HEK293T (cell line): ENCODE data around the gene CRHR2.

Experiments used
- ARNT ChIP-seq: fragments of 450-650 bp; IDR thresholded peaks from 2 replicates; pipeline ENCODE4 v1.6.1; 2017; ENCODE audit warnings: mild to moderate bottlenecking
- BHLHE40 ChIP-seq: fragments of 450-650 bp; IDR thresholded peaks from 2 replicates; pipeline ENCODE4 v1.6.1; 2016; ENCODE audit warnings: mild to moderate bottlenecking, moderate library complexity, borderline replicate concordance
- CTBP1 ChIP-seq: fragments of 450-650 bp; IDR thresholded peaks from 2 replicates; pipeline ENCODE4 v1.6.1; 2016; ENCODE audit warnings: borderline replicate concordance
- ELF4 ChIP-seq: fragments of 450-650 bp; IDR thresholded peaks from 2 replicates; pipeline ENCODE4 v1.6.1; 2017; ENCODE audit warnings: antibody characterized with exemption
- FOXA1 ChIP-seq: fragments of 450-650 bp; IDR thresholded peaks from 2 replicates; pipeline ENCODE4 v1.6.1; 2016; ENCODE audit warnings: mild to moderate bottlenecking
- FOXK2 ChIP-seq: fragments of 450-650 bp; IDR thresholded peaks from 2 replicates; pipeline ENCODE4 v1.6.1; 2016; ENCODE audit warnings: mild to moderate bottlenecking
- FOXM1 ChIP-seq: fragments of 450-650 bp; IDR thresholded peaks from 2 replicates; pipeline ENCODE4 v1.6.1; 2017; ENCODE audit warnings: mild to moderate bottlenecking, borderline replicate concordance
- HDGF ChIP-seq: fragments of 450-650 bp; IDR thresholded peaks from 2 replicates; pipeline ENCODE4 v1.6.1; 2017; ENCODE audit warnings: antibody characterized with exemption, borderline replicate concordance
- L3MBTL2 ChIP-seq: fragments of 450-650 bp; conservative IDR thresholded peaks from 2 replicates; pipeline ENCODE4 v1.6.1; 2016; ENCODE audit warnings: mild to moderate bottlenecking
- NFRKB ChIP-seq: fragments of 450-650 bp; IDR thresholded peaks from 2 replicates; pipeline ENCODE4 v1.6.1; 2016; ENCODE audit warnings: mild to moderate bottlenecking, moderate library complexity
- SP1 ChIP-seq: fragments of 450-650 bp; IDR thresholded peaks from 2 replicates; pipeline ENCODE4 v1.6.1; 2017
- SUZ12 ChIP-seq: fragments of 450-650 bp; IDR thresholded peaks from 2 replicates; pipeline ENCODE4 v1.6.1; 2016; ENCODE audit warnings: mild to moderate bottlenecking
- TARDBP ChIP-seq: fragments of 450-650 bp; IDR thresholded peaks from 2 replicates; pipeline ENCODE4 v1.6.1; 2016
- ZNF384 ChIP-seq: fragments of 450-650 bp; IDR thresholded peaks from 2 replicates; pipeline ENCODE4 v1.6.1; 2016

GRCh38 chr7:30683306-30683705, 1.1 kb upstream of the CRHR2 start:
- TF ChIP-seq ARNT (no peak), SP1 (no peak), L3MBTL2 (no peak), FOXM1 (no peak), ELF4 (no peak), BHLHE40 (no peak), SUZ12 (no peak), NFRKB (no peak), FOXK2 (no peak), HDGF (no peak), CTBP1 (no peak), ZNF384 (no peak), FOXA1 (no peak), TARDBP (no peak)
